Anterior cingulate cortex (tissue), 58 donors: ENCODE measurements around the gene LRWD1.

ENCODE experiments used
- DNase-seq, 58 donors: peaks; one replicate each; lab custom pipeline; 2025; lab: John Stamatoyannopoulos, UW

LRWD1 gene

GRCh38 chr7:102464577-102465280, at the start of gene LRWD1, which contains the start of gene ALKBH4:
TSS of gene LRWD1 (plus strand) at chr7:102464984. CDS start at chr7:102465081, 97 bp downstream.
TSS of gene ALKBH4 (minus strand) at chr7:102464863. CDS start at chr7:102464836, 27 bp downstream.
- peak; percentile 49 to 94 (median 85) for DNase-seq

GRCh38 chr7:102415685-102416225, 49.0 kb upstream of the LRWD1 start:
- peak in 1 of 58 donors; percentile 8 for DNase-seq

- no peak for DNase-seq
These were observed 48.4 kb upstream of the LRWD1 start for GRCh38 chr7:102416406-102416805.

GRCh38 chr7:102417105-102417504, 47.7 kb upstream of the LRWD1 start:
- DNase-seq, result no peak

GRCh38 chr7:102418592-102418991, 46.2 kb upstream of the LRWD1 start:
- no peak for DNase-seq

- no peak for DNase-seq
These were observed 43.0 kb upstream of the LRWD1 start for GRCh38 chr7:102421706-102422240.

GRCh38 chr7:102424129-102424551, 40.6 kb upstream of the LRWD1 start:
- no peak for DNase-seq

- DNase-seq, result peak in 6 of 58 donors; percentile 5 to 31 (median 20)
These were observed 40.0 kb upstream of the LRWD1 start for GRCh38 chr7:102424787-102425218.

- peak in 20 of 58 donors; percentile 4 to 47 (median 24) for DNase-seq
These were observed 39.0 kb upstream of the LRWD1 start for GRCh38 chr7:102425639-102426267.

GRCh38 chr7:102426268-102427018, 38.3 kb upstream of the LRWD1 start:
- peak in 6 of 58 donors; percentile 7 to 30 (median 9) for DNase-seq

- no peak for DNase-seq
These were observed 37.8 kb upstream of the LRWD1 start for GRCh38 chr7:102427019-102427405.

GRCh38 chr7:102429141-102429899, 35.5 kb upstream of the LRWD1 start:
- no peak for DNase-seq

GRCh38 chr7:102431617-102432298, 33.0 kb upstream of the LRWD1 start:
- peak in 44 of 58 donors; percentile 9 to 86 (median 42) for DNase-seq

GRCh38 chr7:102432442-102433218, 32.2 kb upstream of the LRWD1 start:
- DNase-seq, result no peak

GRCh38 chr7:102433219-102434038, 31.4 kb upstream of the LRWD1 start, which contains the start of gene ORAI2:
TSS of gene ORAI2 (plus strand) at chr7:102433575. CDS start at chr7:102438957, 5,382 bp downstream.
- DNase-seq, result peak in 55 of 58 donors; percentile 9 to 86 (median 66)

- no peak for DNase-seq
These were observed 30.7 kb upstream of the LRWD1 start for GRCh38 chr7:102434039-102434486.

- no peak for DNase-seq
These were observed 28.7 kb upstream of the LRWD1 start for GRCh38 chr7:102436118-102436517.
